ENCODE data around the gene SLC1A4.
A peak's percentile ranks its signal among the peaks of the same experiment; 100 is the strongest.

SLC1A4 gene

DNA sequence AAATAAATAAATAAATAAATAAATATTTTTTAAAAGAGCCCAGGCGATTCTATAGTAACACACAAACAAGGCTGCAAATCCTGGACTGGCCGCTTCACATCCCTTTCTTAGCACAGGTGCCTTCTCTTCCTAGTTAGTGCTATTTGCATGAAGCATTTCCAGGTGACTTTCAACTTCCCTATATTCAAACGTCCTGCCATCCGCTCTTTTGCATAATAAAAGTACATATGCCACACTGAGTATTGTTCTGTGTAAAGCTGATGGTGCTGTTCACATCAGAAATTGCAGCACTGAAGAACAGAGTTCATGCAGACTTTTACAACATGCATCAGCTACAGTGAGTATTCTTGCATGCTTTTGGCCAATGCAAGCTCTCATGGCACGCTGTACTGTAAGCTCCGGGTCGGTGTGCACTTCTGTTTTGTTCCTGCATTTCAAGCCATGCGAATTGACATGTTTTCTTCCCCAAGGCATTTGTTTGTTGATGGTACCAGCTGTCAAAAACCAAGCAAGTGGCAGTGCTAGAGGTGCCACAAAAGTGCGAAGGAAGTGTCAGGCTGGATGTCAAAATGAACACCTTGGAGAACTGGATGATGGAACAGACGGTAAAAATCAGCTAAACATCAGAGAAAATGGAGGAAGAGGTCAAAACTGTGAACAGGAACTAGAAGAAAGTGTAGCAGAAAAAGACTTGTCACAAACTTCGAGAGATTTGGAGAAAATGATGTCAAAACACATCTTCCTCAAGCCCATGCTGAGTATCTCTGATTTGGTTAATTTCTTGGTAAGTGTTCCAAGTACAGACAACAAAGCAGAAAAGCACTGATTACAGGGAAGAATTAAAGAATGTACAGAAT is 41.5 kb downstream of the SLC1A4 start:
- H3K27me3 ChIP-seq (replicated peaks; ENCODE audit: insufficient read depth, low read length), result no peaks in the 10 kb centered on the region
- no peaks in the 10 kb centered on the region for H3K36me3 ChIP-seq (replicated peaks; ENCODE audit: insufficient read depth, low read length)
- H3K27ac ChIP-seq (ENCODE audit: low read length), result peak overlapping the region; percentile 99
- H3K79me2 ChIP-seq (ENCODE audit: low read length), result peaks cover 25% of the 10 kb centered on the region
- H2AFZ ChIP-seq (ENCODE audit: low read length), result no peak overlapping the region
- peaks cover 52% of the 10 kb centered on the region for H3K4me1 ChIP-seq (ENCODE audit: low read length)
- TF ChIP-seq, protein P1, sequence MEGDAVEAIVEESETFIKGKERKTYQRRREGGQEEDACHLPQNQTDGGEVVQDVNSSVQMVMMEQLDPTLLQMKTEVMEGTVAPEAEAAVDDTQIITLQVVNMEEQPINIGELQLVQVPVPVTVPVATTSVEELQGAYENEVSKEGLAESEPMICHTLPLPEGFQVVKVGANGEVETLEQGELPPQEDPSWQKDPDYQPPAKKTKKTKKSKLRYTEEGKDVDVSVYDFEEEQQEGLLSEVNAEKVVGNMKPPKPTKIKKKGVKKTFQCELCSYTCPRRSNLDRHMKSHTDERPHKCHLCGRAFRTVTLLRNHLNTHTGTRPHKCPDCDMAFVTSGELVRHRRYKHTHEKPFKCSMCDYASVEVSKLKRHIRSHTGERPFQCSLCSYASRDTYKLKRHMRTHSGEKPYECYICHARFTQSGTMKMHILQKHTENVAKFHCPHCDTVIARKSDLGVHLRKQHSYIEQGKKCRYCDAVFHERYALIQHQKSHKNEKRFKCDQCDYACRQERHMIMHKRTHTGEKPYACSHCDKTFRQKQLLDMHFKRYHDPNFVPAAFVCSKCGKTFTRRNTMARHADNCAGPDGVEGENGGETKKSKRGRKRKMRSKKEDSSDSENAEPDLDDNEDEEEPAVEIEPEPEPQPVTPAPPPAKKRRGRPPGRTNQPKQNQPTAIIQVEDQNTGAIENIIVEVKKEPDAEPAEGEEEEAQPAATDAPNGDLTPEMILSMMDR (IDR thresholded peaks at IDR 0.05; ENCODE audit: low read length), result no peak
- TF ChIP-seq EZH2phosphoT487 (IDR thresholded peaks at IDR 0.05; ENCODE audit: low read length) (no peak), EZH2 (optimal IDR thresholded peaks at IDR 0.05; ENCODE audit: low read depth, low read length) (no peak)
- H4K20me1 ChIP-seq (ENCODE audit: insufficient read depth, low read length), result no peaks in the 10 kb centered on the region
- peak overlapping the region; percentile 49 for H3K4me3 ChIP-seq (ENCODE audit: low read length)
- H3K9me2 ChIP-seq (replicated peaks; ENCODE audit: insufficient read depth, low read length), result no peaks in the 10 kb centered on the region
- no peaks in the 10 kb centered on the region for H3K9me3 ChIP-seq (replicated peaks; ENCODE audit: insufficient read depth, low read length)
- DNase-seq, result peak; percentile 56
- H3K4me2 ChIP-seq (ENCODE audit: low read depth, low read length), result peak overlapping the region; percentile 84
- H3K9ac ChIP-seq (ENCODE audit: low read length), result peak overlapping the region; percentile 60
- H3F3A ChIP-seq (ENCODE audit: insufficient read depth, low read length), result peaks cover 55% of the 10 kb centered on the region

DNA sequence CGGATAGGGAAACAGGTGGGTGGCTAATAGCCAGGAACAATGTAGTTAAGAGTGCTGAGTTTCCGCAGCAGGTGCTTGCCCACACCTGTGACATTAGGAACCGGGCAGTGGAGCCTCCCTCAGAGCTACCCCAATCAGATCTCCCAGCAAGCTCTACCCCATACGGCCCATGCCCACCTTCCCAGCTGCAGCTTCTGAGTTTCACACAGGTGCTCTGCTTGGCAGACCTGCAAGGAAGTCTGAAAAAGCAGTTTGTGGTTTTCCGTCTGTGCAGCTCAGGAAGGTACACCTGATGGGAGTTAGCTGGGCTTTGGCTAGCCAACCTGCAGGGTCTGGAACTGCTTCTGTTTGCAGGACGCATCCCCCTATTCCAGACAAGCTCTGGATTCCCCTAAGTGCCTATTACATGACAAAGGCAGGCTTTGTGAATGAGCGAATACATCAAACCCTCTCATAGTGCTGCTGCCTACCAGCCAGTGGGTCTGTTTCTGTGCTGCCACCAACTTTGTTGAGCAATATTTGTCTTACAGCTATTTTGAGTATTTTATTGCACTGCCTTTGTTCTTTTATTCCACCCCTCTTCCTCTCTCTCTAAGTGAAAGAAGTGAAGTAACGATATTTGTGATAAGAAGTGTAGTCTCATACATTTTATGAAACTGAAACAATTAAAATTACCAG is 42.3 kb downstream of the SLC1A4 start:
- Histone ChIP-seq H3K4me1 (ENCODE audit: low read length) (peaks cover 48% of the 10 kb centered on the region), H2AFZ (ENCODE audit: low read length) (no peak overlapping the region), H3K9ac (ENCODE audit: low read length) (peak overlapping the region; percentile 96), H3K27me3 (replicated peaks; ENCODE audit: insufficient read depth, low read length) (no peaks in the 10 kb centered on the region), H3F3A (ENCODE audit: insufficient read depth, low read length) (peaks cover 50% of the 10 kb centered on the region), H3K9me3 (replicated peaks; ENCODE audit: insufficient read depth, low read length) (no peaks in the 10 kb centered on the region), H4K20me1 (ENCODE audit: insufficient read depth, low read length) (no peaks in the 10 kb centered on the region), H3K79me2 (ENCODE audit: low read length) (peaks cover 24% of the 10 kb centered on the region), H3K36me3 (replicated peaks; ENCODE audit: insufficient read depth, low read length) (no peaks in the 10 kb centered on the region), H3K4me3 (ENCODE audit: low read length) (peak overlapping the region; percentile 55), H3K9me2 (replicated peaks; ENCODE audit: insufficient read depth, low read length) (no peaks in the 10 kb centered on the region), H3K4me2 (ENCODE audit: low read depth, low read length) (peak overlapping the region; percentile 98), H3K27ac (ENCODE audit: low read length) (peak overlapping the region; percentile 99)
- TF ChIP-seq EZH2phosphoT487 (IDR thresholded peaks at IDR 0.05; ENCODE audit: low read length), result no peak
- TF ChIP-seq, protein P1 (IDR thresholded peaks at IDR 0.05; ENCODE audit: low read length), result no peak
- TF ChIP-seq EZH2 (optimal IDR thresholded peaks at IDR 0.05; ENCODE audit: low read depth, low read length), result no peak
- DNase-seq, result peak; percentile 96

DNA sequence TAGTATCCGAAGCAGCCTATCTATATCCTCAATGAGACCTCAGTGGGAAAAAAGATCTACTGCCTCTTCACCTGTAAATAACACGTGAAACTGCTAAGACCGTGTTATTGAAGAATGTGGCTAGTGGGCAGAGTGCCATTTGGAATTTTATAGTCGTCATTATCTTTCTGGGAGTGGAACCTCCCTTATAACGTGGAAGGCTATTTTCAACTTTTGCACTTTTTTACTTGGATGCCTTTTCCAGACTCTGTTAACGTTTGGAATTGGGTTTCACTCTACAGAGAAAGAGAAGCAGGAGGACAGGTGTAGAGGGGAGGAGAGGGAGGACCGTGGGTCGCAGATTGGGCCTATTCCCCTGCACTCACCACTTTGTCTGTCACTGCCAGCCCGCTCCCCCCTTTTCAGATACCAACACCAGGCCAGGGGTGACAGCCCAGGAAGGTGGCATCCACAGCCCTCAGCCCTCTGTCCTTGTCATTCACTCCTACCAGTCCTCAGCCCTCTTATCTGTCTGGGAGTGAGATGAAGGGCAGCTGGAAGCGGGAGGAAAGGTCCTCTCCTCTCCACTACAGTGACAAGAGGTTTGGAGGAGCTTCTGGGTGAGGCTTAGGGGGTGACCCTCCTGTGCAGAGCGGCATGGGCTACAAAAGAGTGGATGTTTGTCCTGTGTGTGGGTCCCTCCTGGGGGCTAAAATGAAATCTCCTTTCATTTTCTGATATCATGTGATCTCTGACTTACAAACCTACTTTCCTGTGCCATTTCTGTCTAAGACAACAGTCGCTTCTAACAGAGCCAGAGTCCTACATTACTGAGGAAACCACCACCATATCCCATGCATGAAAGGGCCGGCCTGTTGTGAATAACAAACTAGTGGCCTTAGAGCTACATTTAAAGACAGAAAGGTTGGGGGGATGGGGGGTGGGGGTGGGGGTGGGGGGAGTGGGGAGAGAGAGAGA is 43.1 kb downstream of the SLC1A4 start:
- H2AFZ ChIP-seq (ENCODE audit: low read length), result peak overlapping the region; percentile 3; the same call in 1 of the 2 replicates
- peaks cover 30% of the 10 kb centered on the region for H3K79me2 ChIP-seq (ENCODE audit: low read length)
- peak; percentile 57 for DNase-seq
- TF ChIP-seq EZH2 (optimal IDR thresholded peaks at IDR 0.05; ENCODE audit: low read depth, low read length) (no peak), EZH2phosphoT487 (IDR thresholded peaks at IDR 0.05; ENCODE audit: low read length) (no peak)
- TF ChIP-seq, protein P1 (IDR thresholded peaks at IDR 0.05; ENCODE audit: low read length), result no peak
- H3K9me3 ChIP-seq (replicated peaks; ENCODE audit: insufficient read depth, low read length), result no peaks in the 10 kb centered on the region
- H3K36me3 ChIP-seq (replicated peaks; ENCODE audit: insufficient read depth, low read length), result no peaks in the 10 kb centered on the region
- H3K4me1 ChIP-seq (ENCODE audit: low read length), result peaks cover 48% of the 10 kb centered on the region
- H4K20me1 ChIP-seq (ENCODE audit: insufficient read depth, low read length), result no peaks in the 10 kb centered on the region
- no peaks in the 10 kb centered on the region for H3K27me3 ChIP-seq (replicated peaks; ENCODE audit: insufficient read depth, low read length)
- H3K27ac ChIP-seq (ENCODE audit: low read length), result peak overlapping the region; percentile 99
- peak overlapping the region; percentile 55 for H3K4me3 ChIP-seq (ENCODE audit: low read length)
- no peaks in the 10 kb centered on the region for H3K9me2 ChIP-seq (replicated peaks; ENCODE audit: insufficient read depth, low read length)
- H3K4me2 ChIP-seq (ENCODE audit: low read depth, low read length), result peak overlapping the region; percentile 98
- peaks cover 50% of the 10 kb centered on the region for H3F3A ChIP-seq (ENCODE audit: insufficient read depth, low read length)
- peak overlapping the region; percentile 96 for H3K9ac ChIP-seq (ENCODE audit: low read length)
